ENCODE results near the gene TOMM20. TPM values are rescaled to one million over a fixed set of nuclear protein-coding genes. Genes with fewer than 3 reads are reported as not detected.

Gene TOMM20
- total and polyA plus RNA-seq, 9 of the 15 experiments (the other 6 are each of a cell fraction or from before 2014, with no cell fraction given), result 70.6 to 334 (median 159) TPM

- TF ChIP-seq ILF3 (IDR thresholded peaks at IDR 0.05; ENCODE audit: borderline replicate concordance), result no peak
- TF ChIP-seq ESRRB (CRISPR knock-in tag; IDR thresholded peaks at IDR 0.05; ENCODE audit: borderline replicate concordance), result no peak
- no peak for TF ChIP-seq RBM15 (IDR thresholded peaks at IDR 0.05; ENCODE audit: insufficient read depth, low read length)
- 0 out of 2 replicates have a peak, but pooled peaks have one; percentile 10 for TF ChIP-seq ILK (tag; IDR thresholded peaks at IDR 0.05; ENCODE audit: borderline replicate concordance, low read depth)
- peak; percentile 15; the same call in 1 of the 2 replicates for TF ChIP-seq ZNF24 (IDR thresholded peaks at IDR 0.05)
- peak; percentile 80 for TF ChIP-seq ZNF644 (tag; IDR thresholded peaks at IDR 0.05; ENCODE audit: low read depth)
- TF ChIP-seq TAF1 (IDR thresholded peaks at IDR 0.05; ENCODE audit: control insufficient read depth, extremely low read depth, insufficient read depth, low read length, severe bottlenecking), result peak; percentile 96
- peak in 1 of 2 experiments; percentile 97; a peak in 2 of 4 replicates for TF ChIP-seq KDM1A (IDR thresholded peaks at IDR 0.05)
- peak; percentile 73 for TF ChIP-seq ZBTB12 (CRISPR knock-in tag; IDR thresholded peaks at IDR 0.05)
- TF ChIP-seq JUNB (CRISPR knock-in tag; conservative IDR thresholded peaks at IDR 0.05), result no peak
- TF ChIP-seq MAZ (CRISPR knock-in tag; conservative IDR thresholded peaks at IDR 0.05 in 1 of 2, IDR thresholded peaks at IDR 0.05 in 1 of 2), result peak; percentile 73 to 76
- no peak for TF ChIP-seq ZNF561 (CRISPR knock-in tag; conservative IDR thresholded peaks at IDR 0.05)
- TF ChIP-seq USF2 (CRISPR knock-in tag; IDR thresholded peaks at IDR 0.05), result peak; percentile 93
- no peak for TF ChIP-seq BRD9 (IDR thresholded peaks at IDR 0.05; ENCODE audit: low read depth, partially characterized antibody)
- TF ChIP-seq ZFPM2 (CRISPR knock-in tag; IDR thresholded peaks at IDR 0.05), result peak; percentile 93; the same call in 1 of the 2 replicates
- no peak; the same call in 1 of the 2 replicates for TF ChIP-seq HOXB6 (CRISPR knock-in tag; IDR thresholded peaks at IDR 0.05; ENCODE audit: borderline replicate concordance)
- TF ChIP-seq MEIS2 (IDR thresholded peaks at IDR 0.05; ENCODE audit: partially characterized antibody), result peak; percentile 97
- TF ChIP-seq ZBTB49 (CRISPR knock-in tag; IDR thresholded peaks at IDR 0.05; ENCODE audit: borderline replicate concordance), result peak; percentile 63
- TF ChIP-seq POLR2AphosphoS2 (IDR thresholded peaks at IDR 0.05; ENCODE audit: low read length), result no peak
- no peak for TF ChIP-seq ZEB2 (IDR thresholded peaks at IDR 0.05)
- peak; percentile 94 for TF ChIP-seq RBM22 (IDR thresholded peaks at IDR 0.05; ENCODE audit: low read depth, low read length, poor library complexity, severe bottlenecking)
- TF ChIP-seq ZNF589 (CRISPR knock-in tag; IDR thresholded peaks at IDR 0.05; ENCODE audit: low read depth), result 0 out of 2 replicates have a peak, but pooled peaks have one; percentile 63
- TF ChIP-seq ZNF253 (CRISPR knock-in tag; conservative IDR thresholded peaks at IDR 0.05), result no peak
Observed at GRCh38 chr1:235128456-235129328, at the start of gene TOMM20 (continued).
